HG02973 (cell line): ENCODE measurements around the gene BANF2.

Experiments
- ATAC-seq: cut with Tn5 transposase; IDR thresholded peaks from one replicate; pipeline ENCODE4 v1.9.1; 2021; ENCODE audit warnings: moderate library complexity; ENCODE audit not compliant: unreplicated experiment

Gene BANF2

GRCh38 chr20:17708675-17709360 is 9.1 kb downstream of the BANF2 start:
- ATAC-seq = no peak

DNA sequence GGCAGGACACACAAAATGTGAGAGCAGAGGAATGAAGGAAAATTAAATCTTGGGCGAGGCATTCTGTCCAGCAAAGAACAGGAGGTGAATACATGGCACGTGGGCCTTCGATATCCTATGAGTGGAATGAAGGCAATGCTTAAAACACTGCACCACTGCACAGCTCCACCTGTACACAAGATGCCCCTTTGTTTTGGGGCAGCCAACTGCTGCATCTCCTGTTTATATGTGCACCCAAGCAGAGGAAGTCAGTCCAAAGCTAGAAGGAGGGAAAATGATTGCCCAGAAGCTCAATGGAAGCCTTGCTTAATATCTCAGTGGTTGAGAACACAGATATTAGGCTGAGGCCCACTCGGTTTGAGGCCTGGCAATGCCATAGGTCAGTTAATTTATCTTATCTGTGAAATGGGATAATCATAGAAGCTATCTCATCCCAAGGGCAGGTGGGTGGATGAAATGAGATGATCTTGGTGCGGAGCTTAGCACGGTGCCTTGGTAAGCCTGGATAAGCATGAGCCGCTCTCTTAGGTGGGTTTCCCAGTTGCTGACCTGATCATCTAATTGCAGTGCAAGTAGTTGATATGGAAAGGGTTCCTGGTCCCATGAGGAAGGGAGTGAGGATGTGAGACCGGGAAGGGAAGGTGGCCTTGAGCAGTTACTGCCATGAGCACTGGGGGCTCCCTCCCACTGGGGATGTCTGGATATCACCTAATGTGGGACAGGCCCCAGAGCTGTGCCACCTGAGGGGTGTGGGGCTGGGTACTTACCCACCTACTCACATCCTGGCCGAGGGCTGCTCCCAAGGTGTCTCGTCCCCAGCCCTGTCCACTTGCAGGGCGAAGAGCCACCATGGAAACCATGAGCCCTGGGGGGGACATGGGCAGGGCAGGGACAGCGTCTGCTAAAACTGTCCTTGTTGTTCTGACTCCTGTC is 9.9 kb downstream of the BANF2 start:
- no peak for ATAC-seq

DNA sequence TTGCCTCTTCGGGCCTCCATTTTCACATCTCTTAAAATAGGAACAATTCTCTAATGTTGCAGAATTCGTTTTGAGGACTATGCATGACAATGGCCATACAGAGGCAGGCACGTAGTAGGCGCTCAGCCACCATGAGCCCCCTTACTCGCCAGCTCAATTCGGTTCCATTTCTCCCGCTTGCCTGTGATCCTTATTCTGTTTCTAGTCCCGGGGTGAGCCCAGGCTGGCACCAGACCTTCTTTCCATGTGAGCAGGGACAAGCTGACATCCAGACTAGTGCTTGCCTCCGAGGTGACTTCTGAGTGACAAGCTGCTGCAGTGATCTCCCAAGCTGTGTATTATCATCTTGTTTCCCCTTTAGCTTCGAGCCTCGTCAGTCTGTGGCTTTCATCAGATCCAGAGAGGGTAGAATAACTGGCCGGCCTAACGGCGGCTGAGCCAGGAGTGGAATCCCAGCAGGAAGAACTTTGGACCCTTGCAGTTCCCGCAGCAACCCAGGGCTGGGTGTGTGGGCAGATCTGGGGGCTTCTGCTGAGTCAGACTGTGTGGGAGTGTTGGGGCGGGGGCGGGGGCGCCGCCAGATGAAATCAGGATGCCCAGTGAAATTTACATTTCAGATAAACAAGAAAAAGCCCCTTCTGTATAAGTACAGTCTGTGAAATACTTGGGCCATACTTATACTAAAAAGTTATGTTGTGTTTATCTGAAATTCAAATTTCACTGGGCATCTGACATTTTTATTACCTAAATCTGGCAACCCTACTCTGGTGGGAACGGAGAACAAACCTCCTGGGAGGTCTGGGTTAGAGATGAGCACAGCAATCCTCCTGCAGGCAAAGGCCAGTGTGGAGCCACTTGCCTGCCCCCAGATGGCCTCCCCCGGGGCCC is 10.9 kb downstream of the BANF2 start:
- ATAC-seq = no peak

GRCh38 chr20:17711267-17711627 is 11.5 kb downstream of the BANF2 start:
- no peak for ATAC-seq

GRCh38 chr20:17712201-17712600 is 12.4 kb downstream of the BANF2 start:
- ATAC-seq = no peak

DNA sequence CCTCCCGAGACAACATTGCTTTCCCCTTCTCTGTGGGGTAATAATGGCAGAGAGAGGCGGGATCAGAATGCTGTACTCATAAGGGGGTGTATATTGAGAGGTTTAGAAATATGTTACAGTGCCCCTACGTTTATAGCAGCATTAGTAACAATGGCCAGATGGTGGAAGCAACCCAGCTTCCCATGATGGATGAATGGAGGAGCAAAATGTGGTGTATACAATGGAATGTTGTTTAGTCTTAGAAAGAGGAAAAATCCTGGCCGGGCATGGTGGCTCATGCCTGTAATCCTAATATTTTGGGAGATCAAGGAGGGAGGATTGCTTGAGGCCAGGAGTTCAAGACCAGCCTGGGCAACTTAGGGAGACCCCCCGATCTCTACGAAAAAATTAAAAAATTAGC is 12.9 kb downstream of the BANF2 start:
- ATAC-seq = no peak

- no peak for ATAC-seq
Observed at GRCh38 chr20:17714597-17714996, 14.8 kb downstream of the BANF2 start.

DNA sequence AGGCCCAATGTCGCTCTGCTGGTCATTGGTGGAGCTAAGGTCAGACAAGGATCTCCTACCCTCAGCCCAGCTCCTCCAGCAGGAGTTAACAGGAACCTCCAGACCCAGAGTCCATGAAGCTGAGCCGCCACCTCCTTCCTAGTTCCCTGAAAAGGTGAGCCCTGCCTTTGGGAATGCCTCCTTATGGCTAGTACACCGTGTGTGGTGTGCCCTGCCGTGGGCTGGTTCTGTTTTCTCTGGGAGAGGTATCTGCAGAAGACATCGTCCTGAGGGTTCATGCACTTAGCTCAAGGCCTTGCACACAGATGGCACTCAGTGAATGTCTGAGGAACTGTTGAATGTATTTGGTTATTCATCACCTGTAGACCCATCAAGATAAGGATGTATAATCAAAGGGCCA is 15.3 kb downstream of the BANF2 start:
- ATAC-seq = no peak

- no peak for ATAC-seq
Observed at GRCh38 chr20:17716331-17716730, 16.6 kb downstream of the BANF2 start.

- no peak for ATAC-seq
Observed at GRCh38 chr20:17720755-17721154, 21.0 kb downstream of the BANF2 start.

GRCh38 chr20:17721802-17722486 is 22.2 kb downstream of the BANF2 start:
- ATAC-seq = no peak

- no peak for ATAC-seq
Observed at GRCh38 chr20:17722493-17723300, 22.9 kb downstream of the BANF2 start.

DNA sequence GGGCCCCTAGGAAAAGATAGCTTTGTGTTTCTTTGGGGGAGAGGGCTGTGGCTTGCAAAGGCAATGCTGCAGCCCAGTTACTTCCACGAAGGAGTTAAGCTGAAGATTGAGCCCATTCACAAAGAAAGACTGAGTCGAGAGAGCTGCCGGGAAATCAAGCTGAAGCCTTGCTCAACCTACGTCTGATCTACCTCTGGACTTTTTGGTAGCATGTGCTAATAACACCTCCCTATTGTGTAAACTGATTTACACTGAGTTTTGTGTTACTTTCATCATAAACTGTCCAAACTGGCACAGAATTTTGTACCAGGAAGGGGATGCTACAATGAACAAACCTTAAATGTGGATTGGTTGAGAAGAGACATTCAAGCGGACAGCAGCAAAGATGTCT is 23.5 kb downstream of the BANF2 start:
- ATAC-seq = no peak

DNA sequence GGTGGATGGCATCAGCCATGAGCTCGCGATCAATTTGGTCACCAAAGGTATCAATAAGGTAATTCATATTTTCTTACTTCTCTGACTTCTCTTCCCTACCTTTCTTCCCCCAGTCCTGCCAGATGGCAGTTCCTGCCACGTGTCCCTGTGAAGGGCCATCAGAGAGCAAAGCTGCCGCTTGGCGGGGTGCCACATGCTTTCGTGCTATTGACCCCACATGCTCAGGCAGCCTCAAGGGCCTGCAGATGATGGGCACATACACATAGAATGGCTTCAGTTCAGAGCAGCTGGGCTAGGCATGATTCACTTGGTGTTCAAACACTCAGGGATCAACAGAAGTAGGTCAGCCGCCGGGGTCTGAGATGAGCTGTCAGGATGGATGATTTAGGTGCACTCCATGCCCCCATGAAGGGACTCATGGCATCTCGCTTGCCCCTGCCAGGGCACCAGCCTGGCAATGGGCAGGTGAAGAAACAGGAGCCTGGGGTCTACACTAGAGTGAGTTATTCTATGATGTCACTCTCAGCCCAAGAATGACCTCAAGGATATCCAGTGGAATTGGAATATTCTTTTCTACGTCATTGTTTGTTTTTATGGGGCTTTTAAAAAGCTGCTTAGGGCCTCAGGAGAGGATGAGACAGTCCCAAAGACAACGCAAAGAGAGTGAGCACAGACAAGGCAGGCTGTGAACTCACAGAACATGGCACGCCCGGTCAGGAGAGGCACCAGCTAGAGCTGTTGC is 25.5 kb downstream of the BANF2 start:
- ATAC-seq = no peak

- ATAC-seq = no peak
Observed at GRCh38 chr20:17726902-17727301, 27.1 kb downstream of the BANF2 start.

DNA sequence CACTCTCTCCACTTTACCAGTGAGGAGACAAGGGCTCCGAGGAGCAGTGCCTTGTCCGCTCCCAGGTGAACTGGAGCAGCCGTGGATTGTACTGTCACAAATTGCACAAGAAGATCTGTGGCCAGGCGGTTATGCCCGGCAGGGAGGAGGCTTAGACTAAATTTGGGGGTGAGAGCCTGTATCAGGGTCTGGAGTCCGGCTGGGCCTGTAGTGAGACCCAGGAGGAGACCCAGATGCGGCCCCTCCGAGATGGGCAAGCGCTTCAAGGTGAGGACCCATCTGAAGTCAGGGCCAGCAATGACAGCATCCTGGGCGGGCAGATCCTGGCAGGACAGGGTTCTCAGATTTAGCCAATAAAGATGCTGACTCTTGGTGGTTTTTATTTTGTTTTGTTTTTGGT is 27.6 kb downstream of the BANF2 start:
- no peak for ATAC-seq

DNA sequence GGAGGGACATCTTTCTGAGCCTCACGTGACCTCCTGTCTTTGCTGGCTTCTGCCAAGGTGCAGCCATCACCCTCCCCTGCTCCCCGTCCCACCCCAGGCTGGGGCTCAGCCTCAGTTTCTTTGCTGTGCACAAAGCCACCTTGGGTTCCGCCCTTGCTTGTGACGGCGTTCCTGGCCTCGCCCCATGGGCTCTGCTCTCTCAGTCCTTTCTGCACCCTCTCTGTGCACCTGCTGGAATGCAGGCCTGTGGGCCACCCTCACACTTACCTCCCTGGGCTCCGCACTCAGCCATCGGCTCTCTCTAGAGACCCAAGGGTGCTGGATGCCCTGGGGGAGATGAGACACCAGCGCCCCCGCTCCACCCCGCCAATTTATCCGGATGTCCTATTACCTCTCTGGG is 28.3 kb downstream of the BANF2 start:
- ATAC-seq = no peak

GRCh38 chr20:17730071-17730470 is 30.3 kb downstream of the BANF2 start:
- no peak for ATAC-seq

DNA sequence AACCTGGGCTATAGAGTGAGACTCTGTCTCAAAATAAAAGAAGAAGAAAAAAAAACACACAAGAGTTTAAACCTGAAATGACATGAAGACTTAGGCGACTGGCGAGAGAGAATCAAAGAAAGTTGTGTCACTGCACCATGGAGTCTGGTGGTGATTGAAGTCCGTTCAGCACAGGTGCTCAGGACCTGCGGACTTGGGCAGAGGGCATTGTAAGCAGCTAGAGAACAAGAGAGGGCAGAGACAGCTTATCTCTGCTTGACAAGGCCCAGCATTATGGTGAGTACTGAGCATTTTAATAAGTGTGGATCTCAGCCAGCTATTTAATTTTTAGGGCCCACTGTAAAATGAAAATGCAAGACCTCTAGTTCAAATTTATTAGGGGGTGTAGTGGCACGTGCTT is 31.5 kb downstream of the BANF2 start:
- no peak for ATAC-seq
